DOHH2 (cell line): Measurements from ENCODE around the gene MMD.

Source experiments
- CTCF ChIP-seq: fragments of 200-600 bp; sonication (generic); IDR thresholded peaks from one replicate; pipeline ENCODE4 v1.5.1; 2014; ENCODE audit warnings: antibody characterized with exemption, mild to moderate bottlenecking, low read depth, low read length; ENCODE audit not compliant: poor library complexity, severe bottlenecking
- EZH2phosphoT487 ChIP-seq: fragments of 200-600 bp; sonication (generic); IDR thresholded peaks from 2 replicates; pipeline ENCODE4 v1.6.1; 2017; ENCODE audit warnings: borderline replicate concordance, mild to moderate bottlenecking, antibody characterized with exemption, low read length, moderate library complexity, mixed read lengths

- TF ChIP-seq CTCF (no peak), EZH2phosphoT487 (no peak)
Observed at GRCh38 chr17:55414983-55415382, 6.7 kb downstream of the MMD start.
